HCT116 (cell line): ENCODE data around the gene KHK. TPM values are rescaled to one million over a fixed set of nuclear protein-coding genes. Genes with fewer than 3 reads are reported as not detected.
"Not testable (repeated sequence)": the region's sequence is repeated elsewhere in the genome, so short reads cannot be mapped to it uniquely, and the experiment has no call there.

Experiments
- ATAC-seq: fragments of 200-7000 bp; cut with Tn5 transposase; 2 replicates; pipeline ENCODE4 v1.9.1; 2020; ENCODE audit warnings: mild to moderate bottlenecking, moderate library complexity
- BruUV-seq: library from RNA; stranded (reverse); fragments of 400-500 nt; replicated peaks from 2 replicates; lab custom pipeline; 2021; lab: Mats Ljungman, UMichigan
- CTCF ChIA-PET: fragments of 300-600 bp; sonication (Branson Sonifier 250); formaldehyde crosslinking; loops from one replicate; lab custom pipeline; 2021; ENCODE audit warnings: antibody characterized with exemption; lab: Charles Lee
- POLR2A ChIA-PET: fragments of 300-600, 350-600 bp; sonication (Branson Sonifier 250); formaldehyde crosslinking; loops from one replicate; lab custom pipeline; 2021; ENCODE audit warnings: antibody characterized with exemption; lab: Charles Lee
- RAD21 ChIA-PET, 2 experiments: fragments of 300-600 bp; sonication (Branson Sonifier 250); formaldehyde crosslinking; loops; one replicate each; lab custom pipeline; 2023; ENCODE audit warnings: low total read pairs in 2 of 2; ENCODE audit not compliant: uncharacterized antibody in 2 of 2, unreplicated experiment in 2 of 2, low non-redundant PET in 1 of 2; lab: Charles Lee
- DNase-seq: peaks from one replicate; pipeline ENCODE4 v3.0.0-alpha.2; 2010; ENCODE audit warnings: low read depth, low spot score
- H2AFZ ChIP-seq: fragments of 200-600 bp; shearing (Covaris generic), sonication (generic); 2 replicates; pipeline ENCODE4 v1.6.1; 2017; ENCODE audit warnings: low read depth, mixed run types, mixed read lengths, antibody characterized with exemption, low read length; ENCODE audit not compliant: poor library complexity, severe bottlenecking
- H3K27ac ChIP-seq: 2 replicates; pipeline ENCODE4 v1.5.1; 2012; ENCODE audit warnings: low read depth, low read length
- H3K27me3 ChIP-seq: fragments of 200-600 bp; sonication (generic); 2 replicates; pipeline ENCODE4 v1.6.1; 2016; ENCODE audit warnings: mixed run types, low read length, mixed read lengths; ENCODE audit not compliant: insufficient read depth
- H3K36me3 ChIP-seq, 2 experiments: fragments of 200-500 bp in 1 of 2; fragments of 200-600 bp in 1 of 2; sonication (Bioruptor generic) in 1 of 2; sonication (generic) in 1 of 2; 2 replicates each; pipeline versions ENCODE4 v1.5.1 to v1.6.1; 2014 to 2016; ENCODE audit warnings: low read length in 2 of 2, inconsistent platforms in 1 of 2, mixed read lengths in 1 of 2, mixed run types in 1 of 2; ENCODE audit not compliant: insufficient read depth in 2 of 2, control insufficient read depth in 1 of 2
- H3K4me1 ChIP-seq, 2 experiments: fragments of 200-600 bp in 1 of 2; sonication (generic) in 1 of 2; 2 replicates each; pipeline versions ENCODE4 v1.5.1 to v1.6.1; 2012 to 2017; ENCODE audit warnings: low read length in 2 of 2, inconsistent platforms in 1 of 2, mild to moderate bottlenecking in 1 of 2, mixed read lengths in 1 of 2, mixed run types in 1 of 2, moderate library complexity in 1 of 2; ENCODE audit not compliant: insufficient read depth in 2 of 2, control insufficient read depth in 1 of 2
- H3K4me2 ChIP-seq: fragments of 200-600 bp; sonication (generic); 2 replicates; pipeline ENCODE4 v1.6.1; 2017; ENCODE audit warnings: mixed run types, low read length, mixed read lengths
- H3K4me3 ChIP-seq, 2 experiments: fragments of 200-600 bp in 1 of 2; sonication (generic) in 1 of 2; replicated peaks in 1 of 2; 2 replicates each; pipeline ENCODE4 v1.5.1; 2011 to 2016; ENCODE audit warnings: low read length in 2 of 2, control low read depth in 1 of 2, low read depth in 1 of 2, mild to moderate bottlenecking in 1 of 2, mixed read lengths in 1 of 2, mixed run types in 1 of 2
- H3K79me2 ChIP-seq: fragments of 200-600 bp; sonication (generic); 2 replicates; pipeline ENCODE4 v1.6.1; 2017; ENCODE audit warnings: mild to moderate bottlenecking, mixed run types, low read length, moderate library complexity, mixed read lengths; ENCODE audit not compliant: insufficient read depth
- H3K9ac ChIP-seq: fragments of 200-600 bp; sonication (generic); 2 replicates; pipeline ENCODE4 v1.6.1; 2016; ENCODE audit warnings: low read length, mixed read lengths
- H3K9me2 ChIP-seq: fragments of 200-600 bp; sonication (generic), shearing (Covaris generic); 2 replicates; pipeline ENCODE4 v1.6.1; 2017; ENCODE audit warnings: mixed run types, mild to moderate bottlenecking, moderate library complexity; ENCODE audit not compliant: insufficient read depth
- H3K9me3 ChIP-seq, 2 experiments: fragments of 200-500 bp in 1 of 2; fragments of 200-600 bp in 1 of 2; sonication (Bioruptor generic) in 1 of 2; sonication (generic) in 1 of 2; 2 replicates each; pipeline ENCODE4 v1.6.1; 2014 to 2017; ENCODE audit warnings: low read length in 2 of 2, mixed read lengths in 2 of 2, inconsistent platforms in 1 of 2, low read depth in 1 of 2, mild to moderate bottlenecking in 1 of 2, mixed run types in 1 of 2, moderate library complexity in 1 of 2; ENCODE audit not compliant: control insufficient read depth in 1 of 2, insufficient read depth in 1 of 2
- H4K20me1 ChIP-seq: fragments of 200-600 bp; sonication (generic), shearing (Covaris generic); 2 replicates; pipeline ENCODE4 v1.6.1; 2017; ENCODE audit warnings: mixed run types, mild to moderate bottlenecking, moderate library complexity; ENCODE audit not compliant: insufficient read depth
- EZH2phosphoT487 ChIP-seq: fragments of 200-600 bp; IDR thresholded peaks from 2 replicates; pipeline ENCODE4 v1.6.1; 2018; ENCODE audit warnings: antibody characterized with exemption, borderline replicate concordance
- intact Hi-C: fragments of 100-400 bp; cut with micrococcal nuclease; formaldehyde crosslinking; loops from 2 replicates; pipeline ENCODE4 v1.10.0; 2022
- total RNA-seq: library from RNA; stranded (reverse); gene quantifications from one replicate; pipeline ENCODE4 v1.2.1, GENCODE V29; 2021; ENCODE audit not compliant: unreplicated experiment
- TF ChIP-seq, protein P1 (sequence below): IDR thresholded peaks from 2 replicates; pipeline ENCODE4 v1.6.1; 2012

The KHK gene
- total RNA-seq, 1 experiment from 2014 or later: 6.7 TPM

DNA sequence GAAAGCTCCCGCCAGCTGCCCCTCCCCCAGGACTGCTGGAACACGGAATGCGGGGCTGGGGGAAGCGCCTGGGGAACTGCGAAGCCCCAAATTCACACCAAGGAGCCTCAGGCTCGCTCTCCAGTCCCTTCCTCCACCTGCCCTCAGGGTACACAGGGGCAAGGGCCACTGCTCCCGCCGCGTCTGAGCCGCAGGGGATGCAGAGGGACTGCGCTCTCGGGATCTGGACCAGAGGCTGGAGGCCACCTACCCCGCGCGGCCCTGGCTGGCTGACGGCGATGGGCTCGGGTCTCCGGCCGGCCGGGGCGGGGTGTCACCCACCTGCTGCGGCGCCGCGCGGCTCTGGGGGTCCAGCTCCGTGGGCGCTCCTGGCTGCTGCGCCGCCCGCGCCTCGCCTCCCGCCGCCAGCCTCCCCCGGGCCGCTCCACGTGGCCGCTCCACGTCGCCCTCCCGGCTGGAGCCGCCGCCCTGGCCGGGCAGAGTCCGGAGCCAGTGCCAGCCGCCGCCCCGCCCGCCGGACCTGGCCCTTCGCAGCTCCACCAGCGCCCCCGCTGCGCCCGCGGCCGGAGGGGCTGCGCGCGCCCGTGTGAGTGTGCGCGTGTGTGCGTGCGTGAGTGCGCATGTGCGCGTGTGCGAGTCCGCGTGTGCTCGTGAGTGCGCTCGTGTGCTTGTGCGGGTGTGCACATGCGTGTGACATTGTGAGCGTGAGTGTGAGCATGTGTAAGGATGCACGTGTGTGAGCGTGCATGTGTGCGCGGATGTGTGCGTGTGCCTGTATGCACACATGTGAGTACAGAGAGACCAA lies 32.2 kb downstream of the KHK start, which contains the start of gene CGREF1:
TSS of gene CGREF1 (minus strand) at position 604 of the 805 bp plus-strand sequence. CDS start 14,762 bp downstream, outside the sequence.
- no peak for DNase-seq
- peak within 1 kb of the TSS; percentile 40 to 53 for H3K4me3 ChIP-seq
- no peaks in the 10 kb centered on the region for H3K36me3 ChIP-seq
- TF ChIP-seq EZH2phosphoT487: no peak
- TF ChIP-seq, protein P1, sequence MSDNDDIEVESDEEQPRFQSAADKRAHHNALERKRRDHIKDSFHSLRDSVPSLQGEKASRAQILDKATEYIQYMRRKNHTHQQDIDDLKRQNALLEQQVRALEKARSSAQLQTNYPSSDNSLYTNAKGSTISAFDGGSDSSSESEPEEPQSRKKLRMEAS: peak; percentile 73
- CTCF ChIA-PET: no interaction called here
- H3K9me3 ChIP-seq: no peaks in the 10 kb centered on the region
- peaks cover 0 to 17% of the 10 kb centered on the region in 2 experiments; a peak in 3 of 4 replicates for H3K4me1 ChIP-seq
- no peaks in the 10 kb centered on the region for H3K79me2 ChIP-seq
- no peaks in the 10 kb centered on the region for H3K9me2 ChIP-seq
- no peak within 1 kb of the TSS for H2AFZ ChIP-seq
- RAD21 ChIA-PET: no interaction called here
- BruUV-seq: no TSS peak
- H3K4me2 ChIP-seq: peak within 1 kb of the TSS; percentile 76
- peak; percentile 64 for ATAC-seq
- intact Hi-C loops: no loop called here
- H4K20me1 ChIP-seq: no peaks in the 10 kb centered on the region
- no peaks in the 10 kb centered on the region for H3K27me3 ChIP-seq
- H3K27ac ChIP-seq: peak within 1 kb of the TSS; percentile 41; the same call in 1 of the 2 replicates
- peak within 1 kb of the TSS; percentile 56 for H3K9ac ChIP-seq
- POLR2A ChIA-PET: no interaction called here

DNA sequence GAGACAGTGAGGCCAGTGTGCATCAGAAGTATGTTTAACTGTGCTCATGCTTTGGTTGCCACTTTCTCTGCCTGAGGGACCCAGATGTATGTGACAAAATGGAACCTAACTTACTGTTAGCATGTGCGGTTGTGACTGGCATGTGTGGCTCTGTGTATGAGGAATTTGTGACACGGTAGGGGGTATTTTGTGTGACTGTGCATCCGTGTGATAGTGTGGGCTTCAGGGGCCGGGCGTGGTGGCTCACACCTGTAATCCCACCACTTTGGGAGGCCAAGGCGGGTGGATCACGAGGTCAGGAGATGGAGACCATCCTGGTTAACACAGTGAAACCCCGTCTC lies 32.7 kb downstream of the KHK start:
- peaks cover 0 to 17% of the 10 kb centered on the region in 2 experiments; a peak in 3 of 4 replicates for H3K4me1 ChIP-seq
- H3K36me3 ChIP-seq, H3K9me3 ChIP-seq, ATAC-seq, H3K9me2 ChIP-seq, CTCF ChIA-PET, RAD21 ChIA-PET, H3K27ac ChIP-seq, H3K27me3 ChIP-seq, DNase-seq, H4K20me1 ChIP-seq, H3K79me2 ChIP-seq, intact Hi-C loops, POLR2A ChIA-PET, BruUV-seq, H2AFZ ChIP-seq: not testable (repeated sequence)
- peak overlapping the region in 1 of 2 experiments; percentile 53; a peak in 2 of 4 replicates for H3K4me3 ChIP-seq
- H3K4me2 ChIP-seq: peak overlapping the region; percentile 76
- peak overlapping the region; percentile 56 for H3K9ac ChIP-seq
